GM21529 (cell line): Measurements from ENCODE around the gene DYNC1I1.

Source experiments
- ATAC-seq: cut with Tn5 transposase; IDR thresholded peaks from one replicate; pipeline ENCODE4 v1.9.1; 2021; ENCODE audit not compliant: unreplicated experiment

Gene DYNC1I1

DNA sequence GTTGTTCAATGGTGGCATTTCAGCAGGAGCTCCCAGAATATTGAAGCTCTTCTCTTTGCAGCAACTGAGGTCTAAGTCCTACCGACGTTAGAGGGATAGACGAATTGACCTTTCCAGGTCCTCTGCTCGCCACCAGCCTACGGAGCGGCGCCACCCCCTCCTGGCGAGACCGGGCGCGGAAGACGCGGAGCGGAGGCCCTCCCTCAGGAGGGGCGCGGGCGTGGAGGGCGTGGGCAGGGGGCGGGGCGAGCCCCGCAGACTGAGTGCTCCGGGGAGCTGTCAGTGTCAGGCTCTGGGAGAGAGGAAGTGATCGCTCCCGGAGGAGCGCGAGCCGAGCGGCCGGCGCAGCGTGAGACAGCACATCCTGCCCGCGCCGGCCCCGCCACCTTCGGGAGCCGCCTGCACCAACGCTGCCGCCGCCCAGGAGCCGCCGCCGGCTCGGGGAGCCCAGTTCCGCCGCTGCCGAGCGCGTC, at the start of gene DYNC1I1:
Gene DYNC1I1, plus strand, starts transcription at position 257 of the 473 bp plus-strand sequence. CDS start 32,176 bp downstream, outside the sequence.
- peak; percentile 89 for ATAC-seq

DNA sequence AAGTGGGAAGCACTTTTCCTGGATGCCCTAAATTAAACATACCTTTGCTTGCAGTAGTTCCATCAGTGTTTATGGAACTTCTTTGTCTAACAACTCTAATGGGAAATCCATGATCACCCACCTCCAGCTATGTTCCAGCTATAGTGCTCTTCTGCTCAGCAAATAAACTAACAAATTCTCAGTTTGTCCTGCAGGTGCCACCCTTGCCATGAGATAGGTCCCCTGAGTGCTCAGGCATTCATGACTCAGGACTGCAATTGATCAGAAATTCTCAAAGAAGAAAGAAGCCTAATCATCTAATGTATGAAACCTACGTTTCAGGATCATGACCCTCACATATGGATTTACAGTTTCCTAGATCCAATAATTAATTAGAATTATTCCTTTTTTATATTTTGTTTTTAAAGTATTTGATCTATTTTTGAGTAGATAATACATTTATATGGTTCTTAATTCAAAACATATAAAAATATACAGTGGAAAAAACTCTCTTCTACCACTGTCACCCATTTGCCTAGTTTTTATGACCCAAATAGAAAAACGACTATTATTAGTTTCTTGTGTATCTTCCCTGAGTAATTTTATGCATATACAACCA, 48.7 kb upstream of the DYNC1I1 start:
- no peak for ATAC-seq

DNA sequence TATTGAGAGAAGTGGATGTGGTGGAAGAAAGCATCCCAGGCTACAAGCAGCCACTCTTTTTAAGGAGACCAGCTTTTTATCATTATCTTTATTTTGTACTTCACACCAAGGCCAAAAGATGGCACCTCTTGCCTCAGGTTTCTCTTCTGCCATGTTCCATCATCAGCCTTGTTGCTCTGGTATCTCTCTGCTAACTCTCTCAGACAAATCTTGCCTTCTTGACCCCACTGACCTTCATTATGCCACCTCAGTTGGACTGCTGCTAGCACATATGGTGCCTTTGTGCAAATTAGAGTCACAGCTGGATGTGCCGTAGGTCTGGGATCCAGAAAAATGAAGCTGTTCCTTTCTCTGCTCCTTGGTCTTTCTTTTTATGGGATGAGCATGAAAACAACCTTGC, 47.1 kb upstream of the DYNC1I1 start:
- ATAC-seq, result no peak

DNA sequence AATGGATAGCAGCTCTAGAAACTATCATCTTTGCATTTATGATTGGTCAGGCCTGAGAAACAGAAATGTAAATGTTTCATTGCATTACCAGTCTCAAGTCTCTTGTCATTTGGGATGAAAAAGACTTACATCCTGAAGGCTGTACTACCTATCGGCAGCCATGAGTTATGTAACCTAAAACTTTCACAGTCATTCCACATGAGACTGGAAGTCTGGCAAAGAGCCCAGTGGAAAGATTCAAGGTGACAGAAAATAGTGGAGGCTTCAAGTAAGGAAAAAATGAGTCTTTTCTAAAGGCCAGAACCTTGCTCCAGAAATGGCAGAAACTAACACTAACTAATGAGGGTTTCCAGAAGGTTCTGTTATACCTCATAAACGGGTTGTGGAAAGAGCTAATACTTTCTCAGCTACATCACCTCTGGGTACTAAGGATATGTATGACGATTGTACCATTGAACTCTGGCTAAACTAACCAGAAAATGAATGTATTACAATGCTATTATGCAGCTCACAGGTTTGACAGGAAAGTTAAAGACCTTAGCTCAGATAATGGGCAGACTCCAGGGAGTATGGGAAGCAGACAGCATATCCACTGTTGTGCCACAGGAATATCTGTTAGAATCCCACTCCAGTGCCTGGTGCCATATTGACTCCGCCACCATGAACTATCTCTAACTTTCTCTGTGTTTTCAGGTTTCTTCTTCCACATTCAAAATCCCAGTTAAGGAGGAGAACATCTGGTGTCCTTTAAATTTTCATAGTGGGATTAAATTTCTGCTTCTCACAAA, 41.7 kb upstream of the DYNC1I1 start:
- ATAC-seq, result no peak

DNA sequence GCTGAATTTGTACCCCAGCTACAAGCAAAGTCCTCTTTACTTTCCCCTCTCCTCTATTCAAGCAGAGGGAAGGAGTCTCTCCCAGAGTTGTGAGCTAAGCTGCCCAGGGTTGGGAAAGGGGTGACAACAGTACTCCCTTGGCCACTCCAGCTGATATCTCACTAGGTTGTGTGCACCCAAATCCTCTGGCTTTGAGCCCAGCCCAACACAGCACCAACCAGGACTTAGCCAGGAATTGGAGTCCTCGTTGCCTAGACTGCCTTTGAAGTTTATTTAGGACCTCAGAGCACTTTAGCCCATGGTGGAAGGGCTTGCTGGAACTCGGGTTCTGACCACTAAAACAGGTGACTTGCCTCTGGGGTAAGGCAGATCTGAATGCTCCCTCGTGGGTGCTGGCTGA, 35.7 kb upstream of the DYNC1I1 start:
- no peak for ATAC-seq

DNA sequence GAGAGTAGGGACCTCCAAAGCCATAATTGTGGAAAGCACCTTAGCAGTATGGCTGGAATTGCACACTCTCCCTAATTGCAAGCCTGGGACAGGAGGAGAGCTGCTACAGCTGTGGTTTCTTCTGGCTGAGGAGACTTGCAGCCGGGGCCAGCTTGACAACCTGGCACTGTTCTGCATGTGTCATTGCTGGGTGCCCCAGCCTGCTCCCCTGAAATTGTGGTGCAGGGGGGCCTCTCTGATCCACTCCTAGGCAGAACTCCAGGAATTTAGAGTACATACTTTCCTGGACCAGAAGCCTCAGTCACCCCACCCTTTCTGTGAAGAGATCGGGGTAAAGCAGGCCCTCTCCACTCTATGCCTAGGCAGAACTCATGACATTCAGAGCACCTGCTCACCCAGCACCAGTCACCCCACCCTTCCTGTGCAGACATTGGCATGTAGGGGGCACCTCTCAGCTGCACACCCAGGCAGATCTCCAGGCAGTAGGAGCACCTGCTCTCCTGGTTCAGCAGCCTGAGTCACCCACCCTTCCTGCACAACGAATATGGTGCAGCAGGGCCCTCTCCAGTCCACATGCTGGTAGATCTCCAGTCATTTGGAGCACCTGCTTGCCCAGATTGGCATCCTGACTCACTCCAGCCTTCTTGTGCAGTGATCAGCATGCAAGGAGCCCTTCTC, 34.4 kb upstream of the DYNC1I1 start:
- ATAC-seq, result no peak

DNA sequence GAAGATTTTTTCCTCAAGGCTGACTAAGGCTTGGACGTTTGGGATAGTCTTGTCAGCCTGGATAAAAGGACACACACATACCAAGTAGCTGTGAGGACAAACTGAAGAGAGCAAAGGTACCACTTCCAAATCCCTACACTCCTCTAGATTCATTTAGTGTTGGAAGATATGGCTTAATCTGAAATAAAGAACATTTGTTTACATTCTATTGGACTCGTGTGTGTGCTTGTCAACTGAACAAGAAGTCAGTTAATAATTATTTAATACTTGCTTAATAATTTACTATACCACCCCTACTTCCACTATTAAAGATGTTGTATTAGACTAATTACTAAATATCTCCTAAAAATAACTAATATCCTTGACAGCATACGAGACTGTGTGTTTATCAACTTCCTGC, 23.3 kb upstream of the DYNC1I1 start:
- no peak for ATAC-seq

DNA sequence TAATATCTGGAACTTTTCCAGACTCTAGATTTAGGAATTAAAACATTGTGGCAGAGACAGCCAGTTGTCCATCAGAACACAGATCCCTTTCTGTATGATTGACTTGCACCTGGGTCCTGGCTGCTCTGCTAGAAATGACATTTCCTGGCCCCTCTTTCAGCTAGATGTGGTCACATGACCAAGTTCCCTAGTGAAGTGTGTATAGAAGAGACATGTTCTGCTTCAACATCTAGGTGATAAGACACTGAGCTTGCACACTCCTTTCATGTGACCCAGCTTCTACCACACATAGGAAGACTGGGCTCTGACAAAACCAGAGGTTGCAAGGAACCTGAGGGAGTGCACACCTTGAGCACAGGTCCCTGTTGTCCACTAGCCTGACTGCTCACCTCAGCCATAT, 22.8 kb upstream of the DYNC1I1 start:
- no peak for ATAC-seq

DNA sequence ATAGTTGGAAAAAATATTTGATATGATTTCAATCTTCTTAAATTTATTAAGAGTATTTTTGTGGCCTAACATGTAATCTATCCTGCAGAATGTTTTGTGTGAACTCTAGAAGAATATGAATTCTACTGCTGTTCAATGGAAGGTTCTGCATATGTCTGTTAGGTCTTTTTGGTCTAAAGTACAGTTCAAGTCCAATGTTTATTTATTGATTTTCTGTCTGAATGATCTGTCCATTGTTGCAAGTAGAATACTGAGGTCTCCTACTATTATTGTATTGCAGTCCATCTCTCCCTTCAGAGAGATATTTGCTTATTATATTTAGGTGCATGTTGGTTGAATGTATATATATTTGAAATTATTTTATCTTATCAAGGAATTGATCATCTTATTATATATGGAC, 18.9 kb upstream of the DYNC1I1 start:
- no peak for ATAC-seq

DNA sequence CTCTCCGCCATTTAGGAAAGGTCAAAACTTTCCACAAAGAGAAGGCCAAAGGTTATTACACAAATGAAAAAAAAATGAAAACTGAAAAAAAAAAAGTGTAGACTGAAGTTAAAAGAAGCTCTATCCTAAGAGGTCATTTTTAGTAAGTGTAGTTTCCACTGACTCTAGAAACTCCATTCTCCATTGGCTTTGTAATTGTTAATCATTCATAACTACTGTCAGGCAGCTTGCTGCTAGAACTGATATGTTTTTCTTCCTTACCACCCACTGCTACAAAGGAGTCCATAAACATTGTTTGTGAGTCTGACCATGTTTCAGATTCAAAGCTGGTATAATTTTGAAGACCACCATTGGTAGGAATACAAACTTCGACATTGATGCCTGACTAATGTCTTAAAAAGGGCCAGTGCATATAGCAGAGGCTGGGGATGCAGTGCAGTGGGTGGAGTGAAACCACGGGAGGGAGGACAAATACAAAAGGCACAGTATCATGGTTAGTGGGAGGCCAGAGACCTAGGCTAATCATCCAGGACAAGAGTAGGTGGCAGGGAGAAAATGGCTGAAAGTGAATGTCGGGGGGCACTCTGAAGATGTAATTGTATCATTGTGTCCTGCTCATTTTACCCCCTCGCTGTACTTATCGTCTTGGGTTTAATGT, 16.9 kb upstream of the DYNC1I1 start:
- ATAC-seq, result no peak

DNA sequence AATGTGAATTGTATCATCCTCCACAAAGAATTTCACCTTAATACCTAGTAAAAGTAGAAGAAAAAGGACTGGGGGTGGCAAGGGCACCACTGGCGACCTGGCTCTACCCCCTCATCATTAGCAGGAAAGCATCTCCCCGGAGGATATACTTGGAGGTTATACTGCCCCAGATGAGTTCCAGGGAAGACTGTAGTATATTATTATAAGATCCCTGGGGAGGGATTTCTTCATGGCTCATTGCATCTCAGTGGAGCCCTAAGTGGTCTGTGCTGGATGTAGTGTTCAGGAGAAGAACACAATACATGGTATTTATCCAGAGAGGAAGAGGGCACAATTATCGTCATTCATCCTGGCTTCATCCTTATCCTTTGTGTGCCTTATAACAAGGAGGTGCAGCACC, 14.2 kb upstream of the DYNC1I1 start:
- ATAC-seq, result no peak

DNA sequence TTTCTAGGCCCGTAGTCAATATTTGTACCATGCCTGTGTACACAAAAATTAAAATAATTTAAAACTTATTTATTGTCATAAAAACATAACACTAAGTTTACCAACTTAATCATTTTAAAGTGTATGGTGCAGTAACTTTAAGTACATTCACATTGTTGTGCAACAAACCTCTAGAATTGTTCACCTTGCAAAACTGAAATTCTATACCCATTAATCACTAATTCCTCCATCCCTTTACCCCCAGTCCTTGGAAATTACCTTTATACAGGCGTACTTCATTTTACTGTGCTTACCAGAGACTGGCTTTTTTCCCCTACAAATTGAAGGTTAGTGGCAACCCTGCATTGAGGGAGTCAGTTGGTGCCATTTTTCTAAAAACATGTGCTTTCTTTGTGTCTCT, 6.3 kb upstream of the DYNC1I1 start:
- no peak for ATAC-seq

DNA sequence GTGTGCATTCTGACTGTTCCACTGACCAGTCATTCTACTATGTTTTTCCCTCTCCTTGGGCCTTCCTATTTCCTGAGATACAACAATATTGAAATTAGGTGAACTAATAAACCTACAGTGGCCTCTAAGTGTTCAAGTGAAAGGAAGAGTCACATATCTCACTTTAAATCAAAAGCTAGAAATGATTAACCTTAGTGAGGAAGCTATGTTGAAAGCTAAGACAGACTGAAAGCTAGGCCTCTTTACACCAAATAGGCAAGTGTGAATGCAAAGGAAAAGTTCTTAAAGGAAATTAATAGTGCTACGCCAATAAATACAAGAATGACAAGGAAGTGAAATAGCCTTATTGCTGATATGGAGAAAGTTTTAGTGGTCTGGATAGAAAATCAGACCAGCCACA, 5.7 kb upstream of the DYNC1I1 start:
- ATAC-seq, result no peak

DNA sequence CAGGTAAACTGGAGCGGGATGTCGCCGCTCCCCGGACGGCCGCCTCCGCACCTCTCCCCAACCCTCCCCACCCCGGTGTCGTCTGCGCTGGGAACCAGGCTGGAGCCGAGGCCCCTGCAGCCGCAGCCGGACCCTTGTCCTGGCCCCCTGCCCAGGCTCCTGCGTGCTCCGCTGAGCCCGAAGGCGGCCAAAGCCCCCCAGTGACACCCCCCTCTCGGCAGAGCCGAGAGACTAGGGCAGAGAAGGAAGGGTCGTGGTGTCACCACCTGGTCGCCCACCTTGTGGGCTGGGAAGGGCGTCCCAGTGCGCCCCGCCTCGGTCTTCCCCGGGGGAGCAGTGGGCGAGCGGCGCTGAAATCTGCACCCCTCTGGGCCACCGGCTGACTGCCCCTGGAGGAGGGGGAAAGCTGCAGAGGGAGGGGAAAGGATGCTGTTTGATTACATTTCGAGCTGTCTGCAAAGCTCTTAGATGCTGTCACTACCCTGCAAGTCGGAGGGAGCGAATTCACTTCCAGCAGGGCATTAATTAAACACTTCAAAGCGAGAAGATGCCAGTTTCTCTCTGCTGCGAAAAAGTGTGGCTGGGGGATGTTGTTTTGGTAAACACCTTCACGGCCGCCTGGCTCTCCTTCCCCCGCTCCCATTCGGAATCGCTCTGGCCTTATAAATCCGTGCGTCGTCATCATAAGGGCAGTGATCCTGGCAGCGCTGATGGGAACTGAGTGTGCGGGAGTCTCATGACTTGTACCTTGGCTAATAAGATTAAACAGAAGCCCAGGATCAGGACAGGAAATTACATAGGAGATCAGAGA, 622 bp downstream of the DYNC1I1 start:
- ATAC-seq, result no peak

DNA sequence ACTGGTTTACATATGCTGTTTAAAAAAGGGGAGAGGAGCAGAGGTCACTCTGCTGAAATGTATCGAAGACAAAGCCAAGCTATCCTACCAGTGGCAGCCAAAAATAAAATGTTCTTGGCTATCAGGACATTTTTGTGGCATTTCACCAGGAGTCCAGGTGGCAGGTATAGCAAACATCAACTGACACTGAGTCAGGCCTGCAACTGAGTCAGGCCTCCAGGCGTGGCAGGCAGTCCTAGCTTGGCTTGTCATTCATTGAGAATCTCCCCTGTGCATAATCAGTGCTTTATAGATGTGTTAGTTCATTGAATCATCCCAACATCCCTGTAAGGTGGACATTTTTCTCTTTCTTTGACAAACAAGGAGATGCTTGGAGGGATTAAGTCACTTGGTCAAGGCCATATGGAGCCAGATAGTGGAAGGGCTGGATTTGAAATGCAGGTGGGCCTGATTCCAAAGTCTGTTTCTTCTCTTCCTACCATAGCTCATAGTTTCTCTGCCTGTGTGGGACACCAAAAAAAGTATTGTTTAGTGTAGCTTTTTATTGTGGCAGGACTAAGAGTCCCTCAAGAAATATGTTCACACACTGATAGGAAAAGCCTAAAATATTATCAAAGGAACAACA, 4.3 kb downstream of the DYNC1I1 start:
- no peak for ATAC-seq

DNA sequence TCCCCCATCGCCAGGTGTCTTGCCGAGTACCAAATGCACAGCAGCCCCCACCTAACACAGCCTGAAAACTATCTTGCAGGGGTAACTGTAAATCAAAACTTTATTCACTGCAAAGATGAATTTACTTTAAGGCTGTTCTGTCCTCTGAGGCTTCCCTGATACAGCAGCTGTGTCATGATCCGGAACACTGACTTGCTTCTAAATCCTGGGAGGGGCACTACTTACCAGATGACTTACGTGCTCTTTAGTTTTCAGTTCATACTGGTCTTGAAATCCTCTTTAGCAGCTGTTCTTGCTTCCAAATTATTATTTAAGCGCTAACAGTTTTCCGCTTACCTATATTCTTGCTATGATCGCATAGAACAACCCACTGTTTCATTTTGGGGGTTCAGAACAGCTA, 4.9 kb downstream of the DYNC1I1 start:
- ATAC-seq, result no peak

DNA sequence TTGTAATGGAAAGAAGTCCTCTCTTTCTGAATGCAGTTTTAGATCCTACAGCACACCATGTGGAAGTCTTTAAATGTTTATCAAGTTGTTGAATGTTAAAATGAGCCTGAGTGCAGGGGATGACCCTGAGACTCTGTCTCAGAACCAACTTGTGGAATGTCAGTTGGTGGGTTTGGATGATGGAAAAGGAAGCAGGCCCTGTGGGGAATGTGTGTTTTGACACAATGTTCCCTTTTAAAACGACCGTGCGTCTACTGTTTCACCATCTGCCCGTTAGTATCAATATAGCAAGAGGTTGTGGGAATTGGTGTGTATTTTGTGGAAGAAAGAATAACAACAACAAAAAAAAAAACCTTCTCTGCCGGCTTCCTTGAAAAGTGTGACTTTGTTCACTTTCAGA, 8.3 kb downstream of the DYNC1I1 start:
- ATAC-seq, result no peak

DNA sequence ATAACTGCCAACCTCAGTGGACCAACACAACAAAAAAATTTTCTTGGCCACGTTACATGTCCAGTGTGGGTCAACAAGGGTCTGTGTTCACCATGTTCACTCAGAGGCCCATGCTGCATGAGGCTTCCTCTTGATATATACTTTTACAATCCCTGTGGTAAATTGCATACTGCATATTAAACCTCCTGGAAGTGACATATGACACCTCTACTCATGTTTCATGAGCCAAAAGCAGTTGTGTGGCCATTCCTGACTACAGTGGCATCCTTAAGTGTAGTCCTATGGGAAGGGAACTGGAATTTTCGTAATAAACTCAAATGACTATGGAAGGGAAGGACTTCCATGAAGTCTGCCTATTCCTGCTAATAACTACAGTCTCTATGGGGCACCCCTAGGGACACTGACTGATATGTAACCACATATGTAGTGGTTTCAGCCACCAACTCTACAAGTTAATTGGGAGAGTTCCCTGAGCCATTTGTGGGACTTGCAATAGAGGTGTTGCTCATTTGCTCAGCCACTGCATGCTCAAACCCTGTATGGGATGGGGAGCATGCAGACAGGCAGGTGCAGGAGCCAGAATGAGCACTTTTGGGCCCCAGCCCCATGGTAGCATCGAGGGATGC, 9.7 kb downstream of the DYNC1I1 start:
- ATAC-seq, result no peak

DNA sequence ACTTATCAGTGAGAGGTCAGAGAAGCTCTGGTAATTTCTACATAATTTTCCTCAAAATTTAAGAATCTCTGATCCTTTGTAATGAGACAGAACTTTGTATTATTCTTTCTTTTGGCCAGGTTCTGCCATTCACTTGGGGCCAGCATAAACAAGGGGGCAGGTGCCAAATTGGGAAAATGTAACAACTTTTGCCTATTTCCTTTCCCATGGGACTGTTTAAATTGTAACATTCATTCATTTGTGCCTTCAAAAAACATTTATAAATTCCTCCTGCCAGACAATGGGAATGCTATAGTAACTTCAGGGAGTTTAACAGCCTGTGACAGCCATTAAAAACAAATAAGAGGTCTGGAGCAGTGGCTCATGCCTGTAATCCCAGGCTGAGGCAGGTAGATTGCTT, 12.4 kb downstream of the DYNC1I1 start:
- ATAC-seq, result no peak

DNA sequence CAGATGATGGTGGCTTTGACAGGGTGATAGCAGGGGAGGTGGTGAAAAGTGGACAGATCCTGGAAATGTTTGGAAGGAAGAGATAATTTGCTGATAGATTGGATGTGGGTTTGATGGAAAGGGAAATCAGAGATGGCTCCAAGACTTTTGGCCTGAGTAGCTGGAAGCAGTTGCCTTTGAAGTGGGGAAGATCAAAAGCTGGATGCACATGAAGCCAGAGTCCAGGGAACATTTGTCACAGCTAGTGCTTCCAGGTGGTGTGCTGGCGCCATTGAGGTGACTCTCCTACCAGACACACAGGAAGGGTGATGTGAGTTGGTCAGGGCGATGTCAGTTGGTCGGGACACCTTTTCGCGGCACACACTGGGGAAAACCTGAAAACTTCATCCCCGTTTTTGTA, 15.9 kb downstream of the DYNC1I1 start:
- ATAC-seq, result no peak
